DMS 273 (cell line): ENCODE data around the gene ACTL6A.

Experiments
- DNase-seq: peaks from one replicate; lab custom pipeline; 2025; ENCODE audit not compliant: unreplicated experiment; lab: John Stamatoyannopoulos, UW

ACTL6A gene

GRCh38 chr3:179589143-179589542 is 26.4 kb downstream of the ACTL6A start:
- no peak for DNase-seq

- DNase-seq = no peak
These were observed 27.9 kb downstream of the ACTL6A start for GRCh38 chr3:179590669-179591068.

- no peak for DNase-seq
These were observed 28.6 kb downstream of the ACTL6A start for GRCh38 chr3:179591313-179591712.

- DNase-seq = no peak
These were observed 36.8 kb downstream of the ACTL6A start for GRCh38 chr3:179599531-179599930.

- DNase-seq = no peak
These were observed 40.6 kb downstream of the ACTL6A start for GRCh38 chr3:179603321-179603720.

- no peak for DNase-seq
These were observed 41.1 kb downstream of the ACTL6A start for GRCh38 chr3:179603831-179604230.

- peak; percentile 99 for DNase-seq
These were observed 41.8 kb downstream of the ACTL6A start, which contains the start of the genes MRPL47 and NDUFB5 for GRCh38 chr3:179604321-179605078. TSS of gene MRPL47 (minus strand) at chr3:179604638. CDS start at chr3:179604624, 14 bp downstream. TSS of gene NDUFB5 (plus strand) at chr3:179604794. CDS start at chr3:179604816, 22 bp downstream.

- no peak for DNase-seq
These were observed 43.9 kb downstream of the ACTL6A start for GRCh38 chr3:179606534-179607085.

- no peak for DNase-seq
These were observed 46.4 kb downstream of the ACTL6A start for GRCh38 chr3:179608931-179609720.

- DNase-seq = no peak
These were observed 47.3 kb downstream of the ACTL6A start for GRCh38 chr3:179610066-179610465.

GRCh38 chr3:179613807-179614206 is 51.1 kb downstream of the ACTL6A start:
- DNase-seq = no peak

- DNase-seq = peak; percentile 29
These were observed 52.9 kb downstream of the ACTL6A start for GRCh38 chr3:179615458-179616173.

GRCh38 chr3:179622023-179622422 is 59.3 kb downstream of the ACTL6A start:
- no peak for DNase-seq

GRCh38 chr3:179624451-179624850 is 61.7 kb downstream of the ACTL6A start:
- no peak for DNase-seq

- no peak for DNase-seq
These were observed 68.2 kb downstream of the ACTL6A start for GRCh38 chr3:179630753-179631451.
